ENCODE data around the gene HINT1. TPM values are rescaled to one million over a fixed set of nuclear protein-coding genes. Genes with fewer than 3 reads are reported as not detected.

Gene HINT1
- total and polyA plus RNA-seq, 9 of the 15 experiments (the other 6 are each of a cell fraction or from before 2014, with no cell fraction given): 296 to 1,027 (median 500) TPM

- TF ChIP-seq ATF7 (IDR thresholded peaks at IDR 0.05): peak; percentile 45; the same call in 1 of the 2 replicates
- TF ChIP-seq ZNF277 (CRISPR knock-in tag; IDR thresholded peaks at IDR 0.05; ENCODE audit: borderline replicate concordance): no peak
- TF ChIP-seq SNIP1 (IDR thresholded peaks at IDR 0.05; ENCODE audit: low read depth): no peak
- TF ChIP-seq IRF1 (CRISPR knock-in tag; IDR thresholded peaks at IDR 0.05; ENCODE audit: borderline replicate concordance): no peak
- no peak for TF ChIP-seq GTF3C2 (IDR thresholded peaks at IDR 0.05; ENCODE audit: borderline replicate concordance, extremely low read depth, insufficient read length)
- TF ChIP-seq ZKSCAN3 (CRISPR knock-in tag; IDR thresholded peaks at IDR 0.05): no peak
- no peak for TF ChIP-seq ATF3 (IDR thresholded peaks at IDR 0.05)
- no peak for TF ChIP-seq ATF3 (CRISPR knock-in tag; conservative IDR thresholded peaks at IDR 0.05)
- TF ChIP-seq ZNF347 (CRISPR knock-in tag; IDR thresholded peaks at IDR 0.05; ENCODE audit: low read depth): no peak
- TF ChIP-seq HNRNPL (IDR thresholded peaks at IDR 0.05; ENCODE audit: low read depth, low read length): no peak
- no peak for TF ChIP-seq CHD4 (IDR thresholded peaks at IDR 0.05; ENCODE audit: insufficient read depth, insufficient replicate concordance, low read depth, low read length, poor library complexity, severe bottlenecking)
- peak in 1 of 2 experiments; percentile 67; a peak in 1 of 4 replicates for TF ChIP-seq SRF (CRISPR knock-in tag; IDR thresholded peaks at IDR 0.05)
- TF ChIP-seq RBBP5 (IDR thresholded peaks at IDR 0.05; ENCODE audit: borderline replicate concordance, insufficient read depth, low read length, poor library complexity, severe bottlenecking): peak; percentile 41
- TF ChIP-seq POLR2G (IDR thresholded peaks at IDR 0.05; ENCODE audit: low read depth, low read length): peak; percentile 84
- TF ChIP-seq COPS2 (conservative IDR thresholded peaks at IDR 0.05): no peak
- 0 out of 2 replicates have a peak, but pooled peaks have one; percentile 14 for TF ChIP-seq SMC3 (conservative IDR thresholded peaks at IDR 0.05; ENCODE audit: insufficient read depth, low read depth, low read length)
- TF ChIP-seq THAP12 (CRISPR knock-in tag; IDR thresholded peaks at IDR 0.05): peak; percentile 60; the same call in 1 of the 2 replicates
- 0 out of 2 replicates have a peak, but pooled peaks have one; percentile 29 for TF ChIP-seq DIDO1 (tag; IDR thresholded peaks at IDR 0.05; ENCODE audit: low read depth)
These were observed at the start of gene HINT1 (continued) for GRCh38 chr5:131165119-131165727.

All from K562 (cell line).